HG02588 (cell line): Measurements from ENCODE around the gene LMLN.
"Not testable (repeated sequence)": the region's sequence is repeated elsewhere in the genome, so short reads cannot be mapped to it uniquely, and the experiment has no call there.

Experiments used
- ATAC-seq: cut with Tn5 transposase; IDR thresholded peaks from one replicate; pipeline ENCODE4 v1.9.1; 2021; ENCODE audit warnings: mild to moderate bottlenecking, moderate library complexity; ENCODE audit not compliant: unreplicated experiment

LMLN gene

GRCh38 chr3:198022604-198023003 is 62.6 kb downstream of the LMLN start:
- no peak for ATAC-seq

DNA sequence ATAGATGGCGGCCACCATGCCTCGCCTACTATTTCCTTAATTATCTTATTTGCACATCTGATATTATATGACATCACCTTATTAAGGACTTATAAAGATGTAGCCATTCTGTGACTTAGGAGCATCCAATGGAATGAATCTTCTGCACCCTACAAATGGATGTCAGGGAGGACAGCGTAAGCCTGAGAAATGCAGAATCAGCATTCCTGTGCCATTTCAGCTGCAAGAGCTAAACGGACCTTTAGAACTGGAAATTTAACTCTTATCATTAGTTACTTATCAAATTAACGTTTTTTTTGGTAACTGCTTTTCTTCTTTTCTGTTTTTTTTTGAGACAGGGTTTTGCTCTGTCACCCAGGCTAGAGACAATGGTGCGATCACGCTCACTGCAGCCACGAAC is 65.6 kb downstream of the LMLN start:
- ATAC-seq: no peak

DNA sequence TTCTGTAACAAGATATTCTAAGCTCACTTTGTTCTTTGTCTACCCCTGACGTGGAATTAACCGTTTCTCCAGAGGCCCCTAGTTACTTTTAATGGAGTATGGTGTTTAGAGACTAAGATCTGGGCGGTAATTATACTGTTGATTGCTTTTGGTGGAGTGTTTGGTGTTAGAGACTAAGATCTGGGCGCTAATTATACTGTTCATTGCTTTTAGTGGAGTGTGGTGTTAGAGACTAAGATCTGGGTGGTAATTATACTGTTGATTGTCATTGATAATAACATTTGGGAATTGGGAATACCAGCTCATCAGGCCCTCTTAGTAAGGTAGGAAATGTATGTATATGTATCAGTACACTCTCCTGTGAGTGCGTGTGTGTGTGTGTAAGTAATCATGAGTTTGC is 66.6 kb downstream of the LMLN start:
- no peak for ATAC-seq

DNA sequence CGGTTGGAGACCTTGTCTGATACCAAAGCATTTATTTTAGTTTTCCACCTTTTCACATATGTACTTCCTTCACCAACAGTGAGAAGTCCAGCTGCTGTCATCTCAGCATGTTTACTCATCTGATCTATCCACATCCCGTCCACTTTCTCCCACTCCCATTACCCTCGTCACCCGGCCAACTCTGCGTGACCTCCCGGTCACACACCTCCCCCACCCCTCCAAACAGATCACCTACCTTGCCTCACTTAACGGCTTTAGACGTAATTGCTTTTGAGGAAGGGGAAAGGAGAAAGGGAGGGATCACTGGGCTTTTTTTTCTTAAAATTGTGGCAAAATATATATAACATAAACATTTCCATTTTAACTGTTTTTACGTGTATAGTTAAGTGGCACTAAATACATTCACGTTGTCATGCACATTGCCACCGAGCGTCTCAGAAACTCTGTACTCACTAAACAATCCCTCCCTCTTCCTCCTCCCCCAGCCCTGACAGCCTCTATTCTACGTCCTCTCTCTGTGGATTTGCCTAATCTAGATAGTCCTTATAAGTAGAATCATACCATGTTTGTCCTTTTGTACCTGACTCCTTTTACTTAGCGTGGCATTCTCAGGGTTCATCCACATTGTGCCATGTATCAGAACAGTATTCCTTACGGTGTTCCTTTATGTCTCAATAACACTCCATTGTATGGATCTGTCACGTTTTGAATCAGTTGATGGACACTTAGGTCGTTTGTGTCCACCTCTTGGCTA is 67.2 kb downstream of the LMLN start:
- ATAC-seq: no peak

DNA sequence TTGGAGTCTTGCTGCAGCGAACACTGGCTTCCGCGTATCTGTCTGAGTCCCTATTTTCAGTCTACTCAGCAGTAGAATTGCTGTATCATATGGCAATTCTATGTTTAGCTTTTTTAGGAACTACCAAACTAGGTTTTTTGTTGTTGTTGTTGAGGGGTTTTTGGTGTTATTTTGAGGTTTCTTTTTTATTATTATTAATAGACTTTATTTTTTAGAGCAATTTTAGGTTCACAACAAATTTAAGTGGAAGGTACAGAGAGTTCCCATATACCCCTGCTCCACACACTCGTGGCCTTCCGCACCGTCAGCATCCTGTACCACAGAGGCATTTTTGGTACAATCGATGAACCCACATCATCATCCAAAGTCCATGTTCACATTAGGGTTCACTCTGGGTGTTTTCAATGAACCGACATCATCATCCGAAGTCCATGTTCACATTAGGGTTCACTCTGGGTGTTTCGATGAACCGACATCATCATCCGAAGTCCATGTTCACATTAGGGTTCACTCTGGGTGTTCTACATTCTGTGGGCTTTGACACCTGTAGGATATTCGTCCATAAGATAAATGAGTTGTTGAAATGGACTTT is 67.9 kb downstream of the LMLN start:
- ATAC-seq: no peak

DNA sequence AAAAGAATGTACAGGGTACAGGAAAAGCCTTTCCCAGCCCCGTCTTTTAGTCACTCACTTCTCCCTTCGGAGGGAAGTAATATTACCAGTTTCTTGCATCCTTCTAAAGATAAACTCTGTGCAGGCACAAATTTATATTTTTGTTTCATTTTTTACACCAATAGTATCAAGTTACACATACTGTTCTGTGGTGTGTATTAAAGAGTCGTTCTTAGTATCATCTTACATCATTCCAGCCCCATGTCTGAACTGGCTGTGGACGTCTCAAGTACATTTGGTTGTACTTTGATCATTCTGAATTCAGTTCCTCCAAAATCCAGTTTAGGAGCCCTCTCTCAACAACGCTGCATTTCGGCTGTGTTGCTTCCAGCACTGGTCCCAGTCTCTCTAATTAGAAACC is 68.7 kb downstream of the LMLN start:
- ATAC-seq: no peak

DNA sequence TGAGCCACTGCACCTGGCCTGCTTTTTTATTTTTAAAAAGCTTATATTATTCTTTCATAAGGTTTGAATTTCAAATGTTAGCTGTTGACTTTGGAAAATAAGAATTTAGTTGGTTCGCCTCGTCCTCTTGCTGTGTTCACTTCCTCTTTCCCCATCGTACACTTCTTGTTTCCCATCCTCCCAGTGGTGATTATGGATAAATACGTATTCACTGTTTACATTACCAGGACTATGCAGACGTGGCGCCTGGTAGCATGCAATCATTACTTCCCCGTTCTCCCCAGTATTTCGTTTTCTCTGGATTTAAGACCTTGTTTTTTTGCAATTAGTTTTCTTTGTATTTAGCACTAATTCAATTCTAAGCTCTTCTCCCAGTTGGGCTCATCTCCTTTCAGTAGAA is 70.1 kb downstream of the LMLN start:
- no peak for ATAC-seq

DNA sequence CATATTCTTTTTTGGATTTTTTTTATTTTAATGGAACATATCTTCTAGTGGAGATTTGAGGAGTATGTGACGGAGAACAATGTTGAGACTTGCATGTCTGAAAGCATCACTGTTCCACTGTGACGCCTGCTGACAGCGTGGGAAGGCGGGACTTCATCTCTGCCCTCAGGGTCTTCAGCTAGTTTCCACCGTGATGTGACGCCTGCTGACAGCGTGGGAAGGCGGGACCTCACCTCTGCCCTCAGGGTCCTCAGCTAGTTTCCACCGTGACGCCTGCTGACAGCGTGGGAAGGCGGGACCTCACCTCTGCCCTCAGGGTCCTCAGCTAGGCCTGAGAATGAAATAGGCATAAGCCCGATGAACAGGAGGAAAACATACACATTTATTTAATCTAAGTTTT is 70.7 kb downstream of the LMLN start:
- ATAC-seq: no peak

DNA sequence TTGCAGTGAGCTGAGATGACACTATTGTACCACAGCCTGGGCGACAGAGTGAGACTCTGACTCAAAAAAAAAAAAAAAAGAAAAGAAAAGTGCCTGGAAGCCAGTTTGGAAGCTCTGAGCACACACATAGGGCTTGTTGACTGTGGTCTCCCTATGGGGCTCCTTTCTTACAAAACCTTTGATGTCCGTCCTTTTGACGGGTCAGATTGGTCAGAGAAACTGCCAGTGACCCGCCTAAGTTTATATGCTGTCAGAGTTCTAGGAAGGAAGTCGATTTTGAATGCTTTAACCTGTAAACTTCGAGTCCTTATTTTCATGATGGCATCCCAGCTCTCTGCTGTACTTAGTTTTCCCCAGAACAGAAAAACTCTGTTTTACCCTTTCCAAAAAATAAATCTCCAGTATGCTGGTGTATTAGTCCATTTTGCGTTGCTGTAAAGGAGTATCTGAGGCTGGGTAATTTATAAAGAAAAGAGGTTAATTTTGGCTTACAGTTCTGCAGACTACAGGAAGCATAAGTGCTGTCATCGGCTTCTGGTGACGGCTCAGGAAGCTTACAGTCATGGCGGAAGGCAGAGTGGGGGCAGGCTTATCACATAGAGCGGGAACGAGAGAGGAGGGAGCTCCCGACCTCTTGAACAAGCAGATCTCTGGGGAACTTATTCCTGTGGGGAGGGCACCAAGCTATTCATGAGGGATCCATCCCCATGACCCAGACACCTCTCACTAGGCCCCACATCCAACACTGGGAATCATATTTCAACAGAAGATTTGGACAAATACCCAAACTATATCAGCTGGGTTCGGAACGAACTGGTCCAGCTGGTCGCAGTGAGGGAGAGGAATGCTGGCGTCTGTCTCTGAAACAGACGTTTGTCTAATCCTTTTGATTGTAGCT is 72.3 kb downstream of the LMLN start:
- no peak for ATAC-seq

- no peak for ATAC-seq
These were observed 83.1 kb downstream of the LMLN start for GRCh38 chr3:198043119-198043518.

DNA sequence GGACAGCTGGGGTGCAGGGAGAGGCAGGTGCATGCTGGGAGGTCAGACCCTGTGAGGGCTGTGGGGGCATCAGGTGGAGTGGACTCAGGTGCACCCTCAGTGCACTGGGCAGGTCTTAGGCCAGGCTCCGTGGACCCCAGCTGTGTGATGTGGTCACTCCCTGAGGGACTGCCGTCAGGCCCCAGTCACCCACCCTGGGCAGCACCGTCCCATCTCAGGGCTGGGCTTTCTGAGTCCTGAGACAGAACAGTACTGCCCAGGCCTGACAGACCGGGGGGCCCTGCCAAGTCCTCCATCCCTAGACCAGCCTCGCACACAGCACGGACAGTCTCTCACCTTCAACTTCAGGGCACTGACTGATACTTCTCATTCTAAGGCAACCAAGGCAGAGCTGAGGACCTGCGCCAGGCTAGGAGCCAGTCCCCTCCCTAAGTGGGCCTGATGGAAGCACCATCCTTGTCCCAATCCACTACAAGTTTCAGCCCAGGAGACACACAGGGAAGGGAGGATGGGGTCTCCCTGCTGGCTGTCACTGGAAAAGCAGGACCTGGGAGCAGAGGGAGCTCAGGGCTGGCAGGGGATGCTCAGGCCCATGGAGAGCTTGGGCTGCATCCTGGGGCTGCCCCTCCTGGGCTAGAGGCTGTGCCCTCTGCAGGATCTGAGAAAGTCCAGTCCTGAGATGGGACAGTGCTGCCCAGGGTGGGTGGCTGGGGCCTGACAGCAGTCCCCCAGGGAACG is 86.3 kb downstream of the LMLN start:
- ATAC-seq: no peak

DNA sequence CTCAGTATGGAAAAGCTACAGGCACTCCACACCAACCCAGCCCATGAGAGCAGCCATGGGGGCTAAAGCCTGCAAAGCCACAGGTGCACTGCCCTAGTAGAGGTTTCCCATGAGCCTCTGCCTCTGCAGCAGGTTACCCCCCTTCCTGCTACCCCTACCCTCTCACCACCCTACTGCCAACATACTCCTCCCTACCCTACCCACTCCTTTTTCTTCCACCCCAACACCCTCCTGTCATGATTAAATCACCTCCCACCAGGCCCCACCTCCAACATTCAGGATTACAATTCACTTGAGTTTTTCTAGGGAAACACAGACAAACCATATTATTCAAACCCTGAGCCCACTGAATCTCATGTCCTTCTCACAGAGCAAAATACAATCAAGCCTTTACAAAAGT is 88.4 kb downstream of the LMLN start:
- no peak for ATAC-seq

- no peak for ATAC-seq
These were observed 91.8 kb downstream of the LMLN start for GRCh38 chr3:198051836-198052235.

- ATAC-seq: not testable (repeated sequence)
These were observed 93.4 kb downstream of the LMLN start for GRCh38 chr3:198053462-198053861.

DNA sequence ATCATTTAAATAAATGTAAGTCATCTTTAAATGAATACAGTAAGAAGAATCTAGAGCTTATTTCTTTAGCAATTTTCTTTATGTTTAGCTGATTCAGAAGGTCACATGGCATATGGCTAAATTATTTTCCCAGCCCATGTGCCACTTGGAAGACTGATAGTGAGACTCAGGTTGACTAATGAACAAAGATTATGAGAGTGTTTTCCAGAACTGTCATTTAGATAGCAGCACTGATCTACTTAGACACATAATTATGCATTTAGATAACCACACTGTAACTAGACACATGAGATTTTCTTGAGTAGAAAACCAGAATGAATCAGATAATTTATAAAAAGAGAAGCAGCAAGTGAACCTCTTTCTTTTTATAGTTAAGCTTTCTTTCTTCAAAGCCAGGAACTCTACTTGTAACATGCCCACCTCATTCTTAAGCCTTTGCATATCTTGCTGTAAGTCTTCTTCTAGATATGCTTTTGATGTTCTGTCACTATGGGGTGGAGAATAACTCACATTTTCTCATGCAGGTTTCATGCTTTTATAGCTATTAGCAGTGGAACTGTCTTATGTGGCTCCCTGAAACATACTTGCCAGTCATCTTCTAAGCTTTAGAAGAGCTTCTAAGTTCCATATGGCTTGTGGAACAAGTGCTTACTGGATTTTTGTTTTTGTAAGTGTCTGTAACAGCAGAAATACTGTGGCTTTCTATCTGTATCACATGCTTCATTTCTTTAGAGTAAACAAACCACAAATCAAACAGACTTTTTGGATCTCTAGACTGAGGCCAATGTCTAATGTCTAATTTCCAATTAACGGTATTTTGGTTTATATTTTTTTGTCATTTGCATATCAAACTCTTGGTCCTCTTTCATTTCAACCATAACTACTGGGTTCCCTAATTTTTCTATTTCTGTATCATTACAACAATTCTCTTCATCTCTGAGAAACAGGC is 101.4 kb downstream of the LMLN start:
- ATAC-seq: no peak

GRCh38 chr3:198062068-198062465 is 102.0 kb downstream of the LMLN start:
- ATAC-seq: no peak

- ATAC-seq: no peak
These were observed 104.4 kb downstream of the LMLN start for GRCh38 chr3:198064420-198064819.

DNA sequence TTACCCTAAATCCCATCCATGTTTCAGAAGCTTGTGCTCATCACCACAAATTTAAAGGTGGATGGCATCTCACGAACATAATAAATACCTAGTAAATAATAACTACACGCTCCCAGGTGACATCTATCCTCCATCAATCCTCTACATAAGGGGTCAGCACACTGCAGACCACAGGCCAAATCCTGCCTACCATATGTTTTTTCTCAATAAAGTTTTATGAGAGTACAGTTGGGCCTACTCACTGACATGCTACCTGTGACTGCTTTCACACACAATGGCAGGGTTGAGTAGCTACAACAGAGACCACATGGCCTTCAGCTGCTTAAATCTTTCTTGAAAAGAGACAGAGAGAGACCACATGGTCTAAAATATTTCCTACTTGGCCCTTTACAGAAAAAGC is 105.9 kb downstream of the LMLN start:
- no peak for ATAC-seq

DNA sequence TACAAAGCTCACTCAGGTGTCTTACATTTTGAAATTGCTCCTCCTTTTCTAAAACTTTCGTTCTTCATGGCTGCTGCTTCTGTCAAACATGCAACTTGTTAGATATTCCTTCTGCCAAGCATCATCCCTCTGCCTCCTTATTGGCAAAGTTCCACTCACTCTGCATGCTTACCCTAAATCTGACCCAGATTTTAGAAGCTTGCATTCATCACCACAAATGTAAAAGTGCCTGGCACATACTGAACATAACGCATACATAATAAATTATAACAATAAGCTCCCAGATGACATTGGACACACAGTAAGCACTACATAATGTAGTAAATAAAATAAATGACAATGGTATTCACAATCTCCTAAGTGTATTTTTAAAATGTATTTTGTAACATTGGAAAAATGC is 107.4 kb downstream of the LMLN start:
- ATAC-seq: no peak

DNA sequence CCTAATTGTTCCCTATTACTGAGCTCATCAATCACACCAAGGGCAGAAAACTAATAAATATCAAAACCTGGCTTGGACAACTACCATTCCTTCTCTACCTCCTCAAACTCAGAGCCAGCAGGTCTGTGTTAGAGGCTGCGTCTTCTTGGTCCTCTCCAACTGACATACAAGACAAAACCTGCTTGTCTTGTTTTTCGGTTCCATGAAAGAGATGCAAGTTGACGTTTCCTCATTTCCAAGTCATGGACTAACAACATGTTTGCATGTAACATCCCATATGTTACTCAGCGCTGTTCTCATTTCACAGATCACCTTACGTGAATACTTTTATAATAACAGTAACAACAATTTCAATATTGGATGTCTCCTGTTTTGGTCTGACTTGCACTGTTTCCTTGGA is 110.9 kb downstream of the LMLN start:
- no peak for ATAC-seq
